ENCODE measurements around the gene PPCDC.
A peak's percentile ranks its signal among the peaks of the same experiment; 100 is the strongest.

The PPCDC gene

GRCh38 chr15:75032395-75032794 lies 9.0 kb downstream of the PPCDC start:
- no peak overlapping the region for H3K4me3 ChIP-seq (ENCODE audit: low read depth, low read length)
- TF ChIP-seq CTCF (IDR thresholded peaks at IDR 0.05; ENCODE audit: borderline replicate concordance, insufficient read depth, low read depth, low read length), result no peak

- H3K4me3 ChIP-seq (ENCODE audit: low read depth, low read length), result no peak overlapping the region
- peak; percentile 28; the same call in 1 of the 2 replicates for TF ChIP-seq CTCF (IDR thresholded peaks at IDR 0.05; ENCODE audit: borderline replicate concordance, insufficient read depth, low read depth, low read length)
These were observed 10.4 kb downstream of the PPCDC start for GRCh38 chr15:75033809-75034208.

- no peak overlapping the region for H3K4me3 ChIP-seq (ENCODE audit: low read depth, low read length)
- TF ChIP-seq CTCF (IDR thresholded peaks at IDR 0.05; ENCODE audit: borderline replicate concordance, insufficient read depth, low read depth, low read length), result no peak
These were observed 11.2 kb downstream of the PPCDC start for GRCh38 chr15:75034615-75035014.

- no peak overlapping the region for H3K4me3 ChIP-seq (ENCODE audit: low read depth, low read length)
- no peak for TF ChIP-seq CTCF (IDR thresholded peaks at IDR 0.05; ENCODE audit: borderline replicate concordance, insufficient read depth, low read depth, low read length)
These were observed 12.8 kb downstream of the PPCDC start for GRCh38 chr15:75036212-75036616.

- H3K4me3 ChIP-seq (ENCODE audit: low read depth, low read length), result no peak overlapping the region
- TF ChIP-seq CTCF (IDR thresholded peaks at IDR 0.05; ENCODE audit: borderline replicate concordance, insufficient read depth, low read depth, low read length), result no peak
These were observed 14.3 kb downstream of the PPCDC start for GRCh38 chr15:75037685-75038084.

GRCh38 chr15:75038231-75038630 lies 14.8 kb downstream of the PPCDC start:
- no peak for TF ChIP-seq CTCF (IDR thresholded peaks at IDR 0.05; ENCODE audit: borderline replicate concordance, insufficient read depth, low read depth, low read length)
- H3K4me3 ChIP-seq (ENCODE audit: low read depth, low read length), result no peak overlapping the region

- TF ChIP-seq CTCF (IDR thresholded peaks at IDR 0.05; ENCODE audit: borderline replicate concordance, insufficient read depth, low read depth, low read length), result peak; percentile 82
- no peak overlapping the region for H3K4me3 ChIP-seq (ENCODE audit: low read depth, low read length)
These were observed 19.5 kb downstream of the PPCDC start for GRCh38 chr15:75042730-75043508.

Data from GM12875 (cell line).